Astrocyte of the cerebellum (primary cell): Measurements from ENCODE around the gene ARHGEF10L.

Experiments
- DNase-seq: peaks from one replicate; pipeline ENCODE4 v3.0.0-alpha.2; 2011; ENCODE audit warnings: low read depth
- H3K4me3 ChIP-seq: 2 replicates; pipeline ENCODE4 v1.5.1; 2011; ENCODE audit warnings: mild to moderate bottlenecking, low read depth, low read length, moderate library complexity
- in situ Hi-C: cut with HindIII; loops from 2 replicates; pipeline ENCODE4 v1.10.0; 2017; ENCODE audit warnings: low sequenced_read_pairs
- TF ChIP-seq, protein P1 (sequence below): IDR thresholded peaks from 2 replicates; pipeline ENCODE4 v1.5.1; 2012; ENCODE audit warnings: low read length, low read depth, moderate library complexity, mild to moderate bottlenecking; ENCODE audit errors: missing control alignments

Gene ARHGEF10L

DNA sequence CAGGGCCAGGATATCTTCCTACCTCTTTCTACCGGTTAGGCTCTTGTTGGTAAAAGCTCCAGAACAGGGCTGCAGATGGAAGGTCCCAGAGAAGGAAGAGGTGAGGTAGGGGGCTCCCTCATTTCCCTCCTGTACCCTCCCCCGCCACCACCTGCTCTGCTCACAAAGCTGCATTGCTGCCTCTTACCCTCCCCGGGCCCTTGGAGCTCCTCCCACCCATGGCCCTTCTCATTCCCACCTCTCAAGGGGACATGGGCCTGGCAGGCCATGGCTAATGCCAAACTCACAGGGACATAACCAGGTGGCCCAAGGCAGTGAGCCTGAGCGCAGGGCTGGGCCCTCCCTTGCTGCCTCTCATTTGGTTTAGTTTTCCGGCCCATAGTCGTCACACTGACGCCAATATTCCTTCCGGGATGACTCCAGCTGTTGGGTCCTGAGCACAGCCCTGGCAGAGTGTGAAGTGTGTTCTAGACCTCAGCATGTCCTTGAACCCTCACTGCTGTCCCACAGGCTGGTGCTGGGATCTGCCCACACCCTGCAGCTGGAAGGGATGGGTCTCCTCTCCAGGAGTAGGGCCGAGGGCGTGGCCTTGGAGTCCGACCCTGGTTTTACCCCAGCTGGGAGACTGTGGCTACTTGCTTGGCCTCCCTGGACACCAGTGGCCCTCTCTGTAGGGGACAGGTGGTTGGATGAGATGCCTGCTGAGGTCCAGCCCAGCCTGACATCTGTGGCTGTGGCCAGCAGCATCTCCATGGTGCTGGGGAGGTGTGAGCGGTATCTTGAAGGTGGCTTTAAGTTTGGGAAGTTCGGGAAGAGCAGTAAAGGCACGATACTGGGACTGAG is 104.6 kb downstream of the ARHGEF10L start:
- TF ChIP-seq, protein P1, sequence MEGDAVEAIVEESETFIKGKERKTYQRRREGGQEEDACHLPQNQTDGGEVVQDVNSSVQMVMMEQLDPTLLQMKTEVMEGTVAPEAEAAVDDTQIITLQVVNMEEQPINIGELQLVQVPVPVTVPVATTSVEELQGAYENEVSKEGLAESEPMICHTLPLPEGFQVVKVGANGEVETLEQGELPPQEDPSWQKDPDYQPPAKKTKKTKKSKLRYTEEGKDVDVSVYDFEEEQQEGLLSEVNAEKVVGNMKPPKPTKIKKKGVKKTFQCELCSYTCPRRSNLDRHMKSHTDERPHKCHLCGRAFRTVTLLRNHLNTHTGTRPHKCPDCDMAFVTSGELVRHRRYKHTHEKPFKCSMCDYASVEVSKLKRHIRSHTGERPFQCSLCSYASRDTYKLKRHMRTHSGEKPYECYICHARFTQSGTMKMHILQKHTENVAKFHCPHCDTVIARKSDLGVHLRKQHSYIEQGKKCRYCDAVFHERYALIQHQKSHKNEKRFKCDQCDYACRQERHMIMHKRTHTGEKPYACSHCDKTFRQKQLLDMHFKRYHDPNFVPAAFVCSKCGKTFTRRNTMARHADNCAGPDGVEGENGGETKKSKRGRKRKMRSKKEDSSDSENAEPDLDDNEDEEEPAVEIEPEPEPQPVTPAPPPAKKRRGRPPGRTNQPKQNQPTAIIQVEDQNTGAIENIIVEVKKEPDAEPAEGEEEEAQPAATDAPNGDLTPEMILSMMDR: no peak
- no peak overlapping the region for H3K4me3 ChIP-seq
- in situ Hi-C loops: no loop called here
- DNase-seq: no peak

DNA sequence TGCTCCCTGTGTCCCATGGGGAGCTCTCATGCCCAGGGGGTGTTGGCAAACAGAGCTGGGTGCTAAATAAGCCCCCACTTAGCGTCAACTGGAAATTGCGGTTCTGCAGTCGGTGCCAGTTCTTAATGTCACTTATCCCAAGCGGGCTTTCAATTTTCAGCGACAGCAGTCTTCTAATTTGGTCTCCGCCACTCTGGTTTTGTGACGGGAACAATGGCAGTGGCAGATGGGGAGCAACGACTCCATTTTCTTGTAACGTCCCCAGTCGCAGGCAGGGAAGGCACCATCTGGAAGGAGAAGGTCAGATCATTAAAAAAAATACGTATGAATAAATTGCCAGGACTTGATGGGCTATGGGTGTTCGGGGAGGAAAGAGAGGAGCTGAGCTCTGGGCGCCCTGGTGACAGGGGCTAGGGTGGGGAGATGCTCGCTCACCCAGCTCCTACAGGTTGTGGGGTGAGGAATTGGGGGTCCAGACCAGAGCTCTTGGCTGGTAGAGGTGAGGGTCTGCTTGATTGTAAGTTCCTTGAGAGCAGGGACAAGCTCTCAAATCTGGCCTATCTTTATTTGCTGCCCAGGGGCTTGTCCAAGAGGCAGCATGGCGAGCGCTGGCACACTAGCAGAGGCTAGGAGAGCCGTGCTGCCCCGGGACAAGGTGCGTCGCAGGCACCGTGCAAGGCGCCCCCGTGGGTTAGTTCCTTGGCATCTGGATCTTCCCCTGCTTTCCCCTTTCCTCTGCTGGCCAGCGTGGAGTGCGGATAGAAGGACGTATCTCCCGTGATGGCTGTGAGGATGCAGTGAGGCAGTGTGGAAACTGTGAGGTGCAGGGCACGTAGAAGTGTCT is 105.8 kb downstream of the ARHGEF10L start:
- in situ Hi-C loops: no loop called here
- H3K4me3 ChIP-seq: no peak overlapping the region
- TF ChIP-seq, protein P1: no peak
- DNase-seq: no peak

DNA sequence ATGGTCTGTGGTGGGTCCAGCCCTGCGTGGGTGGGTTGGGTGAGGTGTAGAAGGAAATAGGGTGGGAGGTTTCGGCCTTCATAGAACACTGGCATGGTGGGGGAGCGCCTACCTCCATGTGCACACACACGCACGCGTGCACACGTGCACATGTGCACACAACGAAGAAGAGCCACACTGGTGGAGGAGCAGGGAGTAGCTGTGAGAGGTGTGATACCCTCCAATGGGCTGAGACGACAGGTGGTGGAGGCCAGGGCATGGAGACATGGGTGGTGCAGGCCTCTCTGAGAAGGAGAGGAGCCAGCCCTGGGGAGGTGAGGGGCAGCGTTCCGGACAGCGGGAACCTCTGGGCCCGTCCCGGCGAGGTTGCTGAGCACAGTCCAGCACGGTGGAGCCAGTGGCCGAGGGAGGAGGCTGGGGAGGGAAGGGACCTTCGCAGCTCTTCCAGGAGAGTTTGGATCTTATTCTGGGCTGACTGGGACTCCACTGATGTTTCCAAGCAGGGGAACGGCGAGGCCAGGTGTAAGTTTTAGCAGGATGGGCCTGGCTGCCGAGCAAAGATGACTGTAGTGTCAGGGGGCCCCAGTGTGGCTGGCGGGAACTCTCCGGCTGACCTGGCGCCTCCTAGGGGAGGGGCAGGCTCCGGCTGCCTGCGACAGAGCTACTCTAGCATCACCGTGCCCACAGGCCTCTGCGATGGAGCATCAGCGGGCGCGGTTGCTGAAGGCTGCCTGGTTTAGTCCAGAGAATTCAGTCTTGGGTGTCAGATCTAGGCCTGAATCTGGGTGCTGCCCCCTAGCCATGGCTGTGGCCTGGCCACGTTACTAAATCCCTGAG is 107.2 kb downstream of the ARHGEF10L start:
- no peak for DNase-seq
- in situ Hi-C loops: no loop called here
- TF ChIP-seq, protein P1: no peak
- no peak overlapping the region for H3K4me3 ChIP-seq

DNA sequence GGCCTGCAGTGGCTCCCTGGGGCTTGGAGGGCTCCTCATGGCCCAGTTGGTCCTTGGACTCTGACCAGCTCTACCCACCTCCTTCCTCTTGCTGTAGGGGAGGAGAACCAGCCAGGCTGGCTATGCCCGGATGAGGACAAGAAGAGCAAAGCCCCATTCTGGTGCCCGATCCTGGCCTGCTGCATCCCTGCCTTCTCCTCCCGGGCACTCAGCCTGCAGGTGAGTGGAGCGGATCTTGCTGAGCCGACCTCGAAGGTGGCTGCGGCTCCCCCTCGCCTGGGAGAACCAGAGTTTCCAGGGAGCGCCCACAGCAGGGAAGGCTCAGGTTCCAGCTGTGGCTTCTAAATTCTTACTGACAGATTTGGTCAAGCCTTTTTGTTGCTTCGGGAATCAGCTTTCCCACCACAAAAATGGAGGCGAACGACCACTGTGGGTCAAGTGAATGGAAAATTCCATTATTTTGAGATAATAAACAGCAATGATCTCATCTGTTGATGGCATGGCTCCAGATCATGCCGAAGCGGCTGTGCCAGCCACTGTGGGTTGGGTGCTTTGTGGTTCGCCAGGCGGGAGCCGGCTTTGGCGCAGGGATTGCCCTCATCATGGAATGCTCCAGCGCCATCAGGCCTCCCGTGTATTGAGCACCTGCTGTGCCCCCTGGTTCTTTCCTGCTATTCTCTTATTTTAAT is 109.1 kb downstream of the ARHGEF10L start:
- no peak overlapping the region for H3K4me3 ChIP-seq
- TF ChIP-seq, protein P1: no peak
- DNase-seq: peak; percentile 47
- in situ Hi-C loops: no loop called here

DNA sequence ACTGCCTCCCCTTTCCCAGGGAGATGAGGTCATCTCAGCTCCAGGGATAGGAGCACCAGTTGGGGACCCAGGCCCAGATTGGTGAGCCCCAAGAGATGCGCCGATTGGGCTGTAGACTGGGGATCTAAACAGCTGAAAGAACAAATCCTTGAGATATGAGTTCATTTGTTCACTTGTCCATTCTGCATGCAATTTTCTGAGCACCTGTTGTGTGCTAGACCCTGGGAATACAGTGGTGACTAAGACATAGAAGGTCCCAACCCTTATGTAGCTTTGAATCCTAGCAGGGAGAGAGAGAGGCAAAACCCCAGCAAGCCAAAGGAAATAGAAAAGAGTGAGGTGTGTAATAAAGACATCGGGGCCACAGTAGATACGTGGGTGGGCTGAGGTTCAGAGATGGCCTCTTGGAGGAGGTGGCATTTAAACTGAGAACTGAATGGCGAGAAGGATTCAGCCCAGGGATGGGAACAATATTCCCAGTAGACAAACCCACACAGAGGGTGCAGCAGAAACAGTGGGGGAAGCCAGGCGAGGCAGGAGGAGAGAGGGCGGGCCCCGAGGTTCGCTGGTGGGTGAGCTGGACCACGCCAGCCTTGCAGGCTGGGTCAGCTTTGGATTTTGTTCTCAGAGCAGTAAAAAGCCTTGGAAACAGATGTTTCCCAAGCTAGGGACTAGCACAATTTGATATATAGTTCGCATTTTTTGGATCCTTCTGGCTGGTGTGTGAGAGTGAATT is 110.0 kb downstream of the ARHGEF10L start:
- TF ChIP-seq, protein P1: no peak
- no peak overlapping the region for H3K4me3 ChIP-seq
- no peak for DNase-seq
- in situ Hi-C loops: no loop called here
